B cell (primary cell): ENCODE results near the gene EYA4.

Experiments
- EZH2 ChIP-seq: IDR thresholded peaks from 2 replicates; pipeline ENCODE4 v1.6.1; 2012; ENCODE audit warnings: borderline replicate concordance, low read depth, mild to moderate bottlenecking, moderate library complexity, low read length; ENCODE audit not compliant: insufficient read depth, poor library complexity, severe bottlenecking
- TF ChIP-seq, protein P1 (sequence below): fragments of 200-600 bp; IDR thresholded peaks from one replicate; pipeline ENCODE4 v1.8.0; 2022; ENCODE audit warnings: antibody characterized with exemption, mild to moderate bottlenecking

- TF ChIP-seq, protein P1, sequence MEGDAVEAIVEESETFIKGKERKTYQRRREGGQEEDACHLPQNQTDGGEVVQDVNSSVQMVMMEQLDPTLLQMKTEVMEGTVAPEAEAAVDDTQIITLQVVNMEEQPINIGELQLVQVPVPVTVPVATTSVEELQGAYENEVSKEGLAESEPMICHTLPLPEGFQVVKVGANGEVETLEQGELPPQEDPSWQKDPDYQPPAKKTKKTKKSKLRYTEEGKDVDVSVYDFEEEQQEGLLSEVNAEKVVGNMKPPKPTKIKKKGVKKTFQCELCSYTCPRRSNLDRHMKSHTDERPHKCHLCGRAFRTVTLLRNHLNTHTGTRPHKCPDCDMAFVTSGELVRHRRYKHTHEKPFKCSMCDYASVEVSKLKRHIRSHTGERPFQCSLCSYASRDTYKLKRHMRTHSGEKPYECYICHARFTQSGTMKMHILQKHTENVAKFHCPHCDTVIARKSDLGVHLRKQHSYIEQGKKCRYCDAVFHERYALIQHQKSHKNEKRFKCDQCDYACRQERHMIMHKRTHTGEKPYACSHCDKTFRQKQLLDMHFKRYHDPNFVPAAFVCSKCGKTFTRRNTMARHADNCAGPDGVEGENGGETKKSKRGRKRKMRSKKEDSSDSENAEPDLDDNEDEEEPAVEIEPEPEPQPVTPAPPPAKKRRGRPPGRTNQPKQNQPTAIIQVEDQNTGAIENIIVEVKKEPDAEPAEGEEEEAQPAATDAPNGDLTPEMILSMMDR: no peak
- TF ChIP-seq EZH2: no peak
Measured at GRCh38 chr6:133333852-133334251, 92.7 kb downstream of the EYA4 start.
